K562 (cell line): ENCODE results near the gene PLXDC2.

ENCODE experiments used
- CC2D1A ChIP-seq: fragments of 450-650 bp; IDR thresholded peaks from 2 replicates; pipeline ENCODE4 v1.6.1; 2017; ENCODE audit warnings: mild to moderate bottlenecking
- CTCF ChIP-seq, 3 experiments: IDR thresholded peaks in 2 of 3; conservative IDR thresholded peaks in 1 of 3; 2 replicates each; pipeline ENCODE4 v1.5.1; 2011 to 2012; ENCODE audit warnings: low read length in 3 of 3, mild to moderate bottlenecking in 3 of 3, control low read depth in 2 of 3, improper control_type of control experiment in 1 of 3, inconsistent platforms in 1 of 3, low read depth in 1 of 3, mixed read lengths in 1 of 3, moderate library complexity in 1 of 3; ENCODE audit not compliant: insufficient read depth in 2 of 3
- E2F8 ChIP-seq: fragments of 450-650 bp; IDR thresholded peaks from 2 replicates; pipeline ENCODE4 v1.7.1; 2018; ENCODE audit warnings: mild to moderate bottlenecking, low read depth; ENCODE audit not compliant: partially characterized antibody
- EZH2 ChIP-seq: IDR thresholded peaks from 2 replicates; pipeline ENCODE4 v1.6.1; 2012; ENCODE audit warnings: low read depth, mild to moderate bottlenecking, inconsistent platforms, low read length, borderline replicate concordance
- GABPA ChIP-seq: fragments of 200-800 bp; sonication (Bioruptor generic); conservative IDR thresholded peaks from 2 replicates; pipeline ENCODE4 v1.6.1; 2016; ENCODE audit warnings: low read depth, missing genetic modification characterization, missing compliant biosample characterization
- HMG20A ChIP-seq: fragments of 450-650 bp; formaldehyde crosslinking; conservative IDR thresholded peaks from 2 replicates; pipeline ENCODE4 v1.4.0; 2020; ENCODE audit warnings: mild to moderate bottlenecking, mixed read lengths
- JUND ChIP-seq, 2 experiments: IDR thresholded peaks; 2 replicates in 1 of 2; 3 replicates in 1 of 2; pipeline ENCODE4 v1.6.1; 2011; ENCODE audit warnings: borderline replicate concordance in 2 of 2, low read depth in 2 of 2, low read length in 2 of 2, improper control_type of control experiment in 1 of 2, missing biosample characterization in 1 of 2, missing genetic modification characterization in 1 of 2, missing genetic modification reagents in 1 of 2
- MAFK ChIP-seq: IDR thresholded peaks from 2 replicates; pipeline ENCODE4 v1.6.1; 2011; ENCODE audit warnings: low read length, improper control_type of control experiment
- NFYB ChIP-seq: IDR thresholded peaks from 2 replicates; pipeline ENCODE4 v1.6.1; 2011; ENCODE audit warnings: mild to moderate bottlenecking, moderate library complexity; ENCODE audit not compliant: insufficient read length; ENCODE audit errors: extremely low read depth
- SIN3A ChIP-seq, 2 experiments: fragments of 150-350 bp in 1 of 2; IDR thresholded peaks; 2 replicates each; pipeline ENCODE4 v1.6.1; 2011 to 2016; ENCODE audit warnings: borderline replicate concordance in 2 of 2, low read depth in 2 of 2, low read length in 2 of 2, mild to moderate bottlenecking in 2 of 2, moderate library complexity in 2 of 2; ENCODE audit not compliant: control insufficient read depth in 1 of 2
- ZNF24 ChIP-seq: fragments of 450-650 bp; IDR thresholded peaks from 2 replicates; pipeline ENCODE4 v1.6.1; 2016
- ZNF407 ChIP-seq: fragments of 450-650 bp; IDR thresholded peaks from 2 replicates; pipeline ENCODE4 v1.6.1; 2016; ENCODE audit warnings: low read depth

- TF ChIP-seq ZNF407 (no peak), JUND (IDR thresholded peaks at IDR 0.05; ENCODE audit: borderline replicate concordance, low read depth, low read length) (no peak), JUND (tag; IDR thresholded peaks at IDR 0.05; ENCODE audit: borderline replicate concordance, low read depth, low read length) (no peak), SIN3A (IDR thresholded peaks at IDR 0.05; ENCODE audit: borderline replicate concordance in 2 of 2, control insufficient read depth in 1 of 2, low read depth in 2 of 2, low read length in 2 of 2) (no peak), MAFK (no peak), E2F8 (no peak), NFYB (no peak), ZNF24 (no peak), GABPA (no peak), CTCF (IDR thresholded peaks at IDR 0.05 in 2 of 3, conservative IDR thresholded peaks at IDR 0.05 in 1 of 3; ENCODE audit: insufficient read depth in 2 of 3, low read depth in 1 of 3, low read length in 3 of 3) (no peak), EZH2 (no peak), HMG20A (CRISPR knock-in tag) (no peak), CC2D1A (no peak)
Measured at GRCh38 chr10:20048161-20048560, 231.9 kb downstream of the PLXDC2 start.
